Left renal cortex interstitium (tissue), 4 donors: Measurements from ENCODE around the gene LHFPL3. TPM values are rescaled to one million over a fixed set of nuclear protein-coding genes. Genes with fewer than 3 reads are reported as not detected.

Experiments used
- DNase-seq, 4 donors: peaks; one replicate each; pipeline ENCODE4 v3.0.0-alpha.2; 2013; ENCODE audit warnings: low read depth in 4 of 4, low spot score in 2 of 4, missing footprints in 1 of 4
- polyA plus RNA-seq, 4 donors: library from polyadenylated mRNA; unstranded; fragments of 120-200 nt; gene quantifications; one replicate each; pipeline ENCODE4 v1.2.1, GENCODE V29; 2013; ENCODE audit not compliant: insufficient read length in 4 of 4

Gene LHFPL3
- polyA plus RNA-seq, 4 donors: 5.2 to 11.3 (median 5.9) TPM

DNA sequence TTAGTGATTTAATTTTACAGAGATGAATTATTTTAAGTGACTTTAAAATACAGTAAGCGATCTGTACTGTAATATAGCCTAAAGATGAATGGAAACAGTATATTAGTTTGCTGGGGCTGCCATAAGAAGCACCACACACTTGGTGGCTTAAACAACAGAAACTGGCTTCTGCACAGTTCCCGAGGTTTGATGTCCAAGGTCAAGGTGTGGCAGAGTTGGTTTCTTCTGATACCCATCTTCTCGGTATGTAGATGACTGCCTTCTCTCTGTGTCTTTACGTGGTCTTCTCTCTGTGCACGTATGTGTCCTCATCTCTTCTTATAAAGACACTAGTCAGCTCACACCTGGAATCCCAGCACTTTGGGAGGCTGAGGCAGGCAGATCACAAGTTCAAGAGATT, 621.6 kb downstream of the LHFPL3 start:
- no peak for DNase-seq

- no peak for DNase-seq
Observed at GRCh38 chr7:104950754-104951153, 622.4 kb downstream of the LHFPL3 start.

DNA sequence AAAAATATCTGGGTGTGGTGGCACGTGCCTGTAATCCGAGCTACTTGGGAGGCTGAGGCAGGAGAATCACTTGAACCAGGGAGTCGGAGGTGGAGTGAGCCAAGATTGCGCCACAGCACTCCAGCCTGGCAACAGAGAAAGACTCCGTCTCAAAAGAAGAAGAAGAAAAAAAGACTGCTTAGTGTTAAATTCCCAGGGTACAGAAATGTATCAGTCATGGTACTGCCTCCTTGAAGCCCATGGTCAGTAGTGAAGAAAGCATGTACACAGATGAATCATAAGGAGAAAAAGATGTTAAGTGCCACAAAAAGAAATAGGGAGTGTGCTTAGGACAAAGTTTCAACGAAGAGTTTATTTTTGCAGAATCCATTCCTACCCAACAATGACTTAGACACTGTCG, 623.1 kb downstream of the LHFPL3 start:
- no peak for DNase-seq

- DNase-seq: no peak
Observed at GRCh38 chr7:104955276-104955675, 626.9 kb downstream of the LHFPL3 start.

Other genes with a start within 250 kb of the LHFPL3 start
- gene ORC5, start 120.6 kb upstream of the LHFPL3 start, polyA plus RNA-seq: 10 to 100 TPM; 24.1 to 28.4 (median 25.6) TPM